Activated CD4-positive, CD25-positive, alpha-beta regulatory T cell treated with anti-CD3 and anti-CD28 coated beads, Interleukin-2, amount 50 U/mL, for 72 hours (primary cell): Measurements from ENCODE around the gene HP1BP3.

Experiments
- DNase-seq: peaks from one replicate; pipeline ENCODE4 v3.0.0; 2021

Gene HP1BP3

DNA sequence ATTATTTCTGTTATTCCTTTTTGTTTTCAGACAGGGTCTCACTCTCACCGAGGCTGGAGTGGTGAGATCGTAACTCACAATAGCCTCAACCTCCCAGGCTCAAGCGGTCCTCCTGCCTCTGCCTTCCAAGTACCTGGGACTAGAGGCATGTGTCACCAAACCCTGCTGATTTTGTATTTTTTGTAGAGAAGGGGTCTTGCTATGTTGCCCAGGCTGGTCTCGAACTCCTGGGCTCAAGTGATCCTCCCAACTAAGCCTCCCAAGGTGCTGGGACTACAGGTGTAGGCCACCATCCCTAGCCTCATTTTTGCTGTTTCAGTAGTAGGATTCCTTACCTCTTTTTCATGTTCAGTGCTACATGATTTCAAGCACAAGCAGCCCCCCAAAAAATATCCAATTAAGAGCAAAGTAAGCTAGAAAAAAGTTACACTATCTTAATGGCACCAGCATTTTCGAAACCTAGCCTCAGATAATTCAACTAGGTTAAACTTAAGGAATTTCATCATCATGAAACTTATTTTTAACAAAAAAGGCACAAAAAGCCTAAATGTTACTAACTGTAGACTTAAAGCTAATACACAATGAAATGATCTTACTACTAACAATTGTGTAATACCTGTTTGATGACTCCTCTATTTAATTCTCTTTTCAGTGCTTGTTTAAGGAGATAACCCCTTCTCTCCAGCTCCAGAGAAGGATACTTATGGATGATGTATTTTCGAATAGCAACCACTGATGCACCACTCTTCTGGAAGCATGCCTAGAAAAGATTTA is 16.6 kb downstream of the HP1BP3 start:
- no peak for DNase-seq

DNA sequence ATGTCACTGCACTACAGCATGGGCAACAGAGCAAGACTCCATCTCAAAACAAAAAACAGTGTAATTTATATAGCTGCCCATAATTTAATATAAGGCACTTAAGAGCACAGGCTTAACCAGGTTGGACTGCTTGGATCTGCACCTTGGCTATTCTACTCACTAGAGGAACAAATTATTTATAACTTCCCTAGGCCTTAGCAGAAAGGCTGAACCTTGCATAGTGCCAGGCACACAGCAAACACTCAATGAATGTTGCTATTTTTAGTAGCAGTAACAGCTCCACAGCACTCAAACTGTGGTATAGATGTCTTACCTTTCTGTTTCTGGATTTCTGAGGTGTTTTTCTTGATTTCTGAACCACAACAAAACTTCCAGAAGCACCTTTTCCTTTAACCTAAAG is 19.8 kb downstream of the HP1BP3 start:
- DNase-seq, result no peak

DNA sequence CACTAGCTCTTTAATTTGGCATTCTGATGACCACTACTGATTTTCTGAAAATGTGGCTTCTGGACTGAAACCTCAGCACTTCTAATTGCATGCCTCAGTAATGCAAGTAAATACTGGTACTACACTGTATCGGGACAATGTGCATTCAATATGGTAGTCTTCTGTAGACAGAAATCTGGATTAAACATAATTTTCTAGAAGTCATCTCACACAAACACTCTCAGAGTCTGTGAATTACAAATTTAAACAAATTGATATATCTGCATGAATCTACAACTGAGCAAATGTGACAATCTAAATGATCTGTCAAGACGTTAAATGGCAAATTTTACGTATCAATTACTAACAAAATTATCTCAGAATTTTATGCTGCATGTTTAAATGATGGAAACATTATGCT is 23.7 kb downstream of the HP1BP3 start:
- no peak for DNase-seq

DNA sequence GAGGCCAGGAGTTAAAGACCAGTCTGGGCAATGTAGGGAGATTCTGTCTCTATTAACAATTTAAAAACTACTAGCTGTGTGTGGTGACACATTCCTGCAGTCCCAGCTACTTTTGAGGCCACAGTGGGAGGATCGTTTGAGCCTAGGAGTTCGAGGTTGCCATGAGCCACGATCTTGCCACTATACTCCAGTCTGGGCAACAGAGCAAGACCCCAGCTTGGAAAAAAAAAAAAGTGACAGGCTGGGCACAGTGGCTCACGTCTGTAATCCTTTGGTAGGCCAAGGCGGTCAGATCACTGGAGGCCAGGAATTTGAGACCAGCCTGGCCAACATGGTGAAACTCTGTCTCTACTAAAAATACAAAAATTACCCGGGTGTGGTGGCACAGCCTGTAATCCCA is 26.8 kb downstream of the HP1BP3 start:
- DNase-seq, result no peak

DNA sequence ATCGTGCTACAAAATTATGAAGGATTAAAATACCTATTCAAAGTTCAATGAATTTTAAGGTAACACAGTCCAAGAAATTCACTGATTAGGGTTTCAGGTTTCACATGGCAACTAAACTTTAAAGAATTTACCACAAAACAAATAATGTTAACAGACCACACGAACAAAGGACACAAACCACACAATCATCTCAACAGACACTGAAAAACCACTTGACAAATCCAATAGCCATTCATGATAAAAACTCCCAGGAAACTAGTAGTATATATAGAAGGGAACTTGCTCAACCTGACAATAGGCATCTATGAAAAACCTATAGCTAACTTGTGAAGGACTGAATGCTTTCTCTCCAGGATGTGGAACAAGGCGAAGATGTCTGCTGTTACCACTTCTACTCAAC is 33.5 kb downstream of the HP1BP3 start:
- no peak for DNase-seq

DNA sequence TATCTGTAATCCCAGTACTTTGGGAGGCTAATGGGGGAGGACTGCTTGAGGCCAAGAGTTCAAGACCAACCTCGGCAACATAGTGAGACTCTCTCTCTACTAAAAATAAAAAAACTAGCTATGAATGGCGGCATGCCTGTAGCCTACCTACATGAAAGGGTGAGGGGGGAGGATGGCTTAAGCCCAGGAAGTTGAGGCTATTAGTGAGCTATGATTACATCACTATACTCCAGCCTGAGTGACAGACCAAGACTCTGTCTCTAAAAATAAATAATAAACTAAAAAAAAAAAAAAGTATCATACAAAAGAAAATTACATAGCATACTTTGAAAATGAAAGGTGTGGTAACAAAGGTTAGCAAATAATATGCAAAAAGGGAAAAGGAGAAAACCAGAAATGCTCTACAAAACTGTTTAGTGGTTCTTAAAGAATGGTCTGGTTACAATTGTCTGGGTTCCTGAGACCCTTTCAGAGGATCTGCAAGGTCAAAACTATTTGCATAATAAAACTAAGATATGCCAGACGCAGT is 35.6 kb downstream of the HP1BP3 start:
- DNase-seq, result no peak

DNA sequence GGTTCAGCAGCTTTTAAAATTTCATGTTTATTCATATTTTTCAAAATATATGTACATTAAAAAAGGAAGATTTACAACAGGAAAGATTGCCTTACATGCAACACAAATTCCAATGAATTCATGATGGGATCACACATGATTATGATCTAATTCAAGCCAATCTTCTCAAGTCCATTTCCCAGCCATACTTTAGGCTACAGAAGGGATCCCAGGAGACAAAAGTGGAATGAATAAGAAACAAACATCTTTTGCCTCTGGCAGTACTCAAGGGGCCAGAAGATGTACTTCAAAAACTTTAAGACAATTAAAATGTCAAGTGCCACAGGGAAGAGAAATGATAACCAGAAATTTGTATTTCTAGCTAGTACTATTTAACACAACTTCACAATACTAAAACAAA is 44.4 kb downstream of the HP1BP3 start:
- no peak for DNase-seq

DNA sequence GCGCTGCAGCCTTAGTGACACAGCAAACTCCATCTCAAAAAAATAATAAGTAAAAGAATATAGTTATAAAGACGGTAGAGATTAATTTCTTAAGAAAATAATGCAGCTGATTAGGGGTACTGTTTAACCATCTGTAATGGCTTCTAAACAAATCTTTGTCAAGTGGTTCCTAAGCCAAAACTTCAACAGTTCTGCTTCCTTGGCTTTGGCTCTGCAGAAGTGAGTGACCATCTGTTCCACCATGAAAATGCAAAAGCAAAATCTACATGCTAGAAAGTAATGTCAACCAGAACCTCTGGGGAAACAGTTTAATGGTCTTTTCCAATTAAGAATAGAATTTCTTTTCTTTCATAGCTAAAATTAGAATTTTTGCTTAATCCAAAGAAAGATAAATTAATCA is 46.3 kb downstream of the HP1BP3 start:
- DNase-seq, result no peak

DNA sequence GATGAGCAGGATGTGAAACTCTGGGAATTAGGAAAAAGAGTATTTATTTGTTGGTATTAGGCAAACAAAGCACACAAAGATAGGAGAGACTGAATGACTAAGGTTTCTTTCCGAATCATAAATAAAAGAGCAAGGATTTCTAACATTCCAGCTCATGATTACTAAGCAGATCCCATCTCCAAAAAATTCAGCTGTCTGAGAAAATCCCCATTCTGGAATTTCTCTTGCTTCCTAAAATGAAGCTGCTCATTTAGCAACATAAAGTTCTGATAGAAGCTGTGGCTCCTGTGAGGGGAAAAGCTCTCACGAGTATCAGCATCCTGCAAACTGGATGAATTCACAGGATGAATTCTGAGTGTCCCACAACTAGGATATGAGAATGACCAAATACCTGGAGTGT is 47.9 kb downstream of the HP1BP3 start:
- DNase-seq, result no peak

DNA sequence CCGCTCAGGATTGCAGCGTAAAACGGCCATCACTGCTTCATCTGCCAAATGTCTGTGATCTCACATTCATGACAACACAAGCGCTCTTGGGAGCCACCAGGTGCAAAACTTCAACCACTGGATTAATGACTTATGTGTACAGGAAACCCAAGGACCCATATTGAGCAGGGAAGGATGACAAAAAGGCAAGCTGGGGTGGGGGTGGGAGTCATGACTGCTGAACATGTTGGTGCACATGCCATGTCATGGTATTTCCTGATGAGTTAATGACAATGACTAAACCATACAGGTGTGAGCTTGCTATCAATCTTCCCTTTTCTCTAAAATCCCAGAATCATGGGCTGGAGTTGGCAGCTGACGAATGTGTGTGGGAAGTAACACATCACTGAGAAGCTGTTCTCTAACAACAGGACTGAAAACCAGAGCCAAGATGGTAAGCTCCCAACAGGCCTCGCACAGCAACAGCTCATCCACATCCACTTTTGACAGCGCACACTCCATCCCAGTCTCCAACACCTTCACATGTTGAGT is 51.5 kb downstream of the HP1BP3 start:
- DNase-seq, result no peak

DNA sequence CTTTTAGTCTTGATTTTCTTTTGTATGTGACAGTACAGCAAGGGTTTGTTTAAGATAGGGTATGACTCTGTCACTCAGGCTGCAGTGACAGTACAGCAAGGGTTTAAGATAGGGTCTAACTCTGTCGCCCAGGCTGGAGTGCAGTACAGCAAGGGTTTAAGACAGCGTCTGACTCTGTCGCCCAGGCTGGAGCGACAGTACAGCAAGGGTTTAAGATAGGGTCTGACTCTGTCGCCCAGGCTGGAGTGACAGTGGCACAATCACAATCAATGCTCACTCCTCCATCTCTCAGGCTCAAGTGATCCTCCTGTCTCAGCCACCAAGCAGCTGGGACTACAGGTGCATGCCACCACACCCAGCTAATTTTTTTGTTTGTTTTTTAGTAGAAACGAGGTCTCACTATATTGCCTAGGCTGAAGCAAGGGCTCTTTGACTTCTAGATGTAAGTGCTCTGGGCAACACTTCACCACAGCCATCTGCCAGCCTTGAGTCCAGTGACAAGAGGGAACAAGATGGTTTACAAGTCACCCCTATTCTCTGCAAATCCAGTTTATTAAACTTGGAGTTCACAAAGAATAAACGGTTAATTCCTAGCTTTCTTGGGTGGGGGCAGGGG is 53.6 kb downstream of the HP1BP3 start:
- DNase-seq, result no peak

DNA sequence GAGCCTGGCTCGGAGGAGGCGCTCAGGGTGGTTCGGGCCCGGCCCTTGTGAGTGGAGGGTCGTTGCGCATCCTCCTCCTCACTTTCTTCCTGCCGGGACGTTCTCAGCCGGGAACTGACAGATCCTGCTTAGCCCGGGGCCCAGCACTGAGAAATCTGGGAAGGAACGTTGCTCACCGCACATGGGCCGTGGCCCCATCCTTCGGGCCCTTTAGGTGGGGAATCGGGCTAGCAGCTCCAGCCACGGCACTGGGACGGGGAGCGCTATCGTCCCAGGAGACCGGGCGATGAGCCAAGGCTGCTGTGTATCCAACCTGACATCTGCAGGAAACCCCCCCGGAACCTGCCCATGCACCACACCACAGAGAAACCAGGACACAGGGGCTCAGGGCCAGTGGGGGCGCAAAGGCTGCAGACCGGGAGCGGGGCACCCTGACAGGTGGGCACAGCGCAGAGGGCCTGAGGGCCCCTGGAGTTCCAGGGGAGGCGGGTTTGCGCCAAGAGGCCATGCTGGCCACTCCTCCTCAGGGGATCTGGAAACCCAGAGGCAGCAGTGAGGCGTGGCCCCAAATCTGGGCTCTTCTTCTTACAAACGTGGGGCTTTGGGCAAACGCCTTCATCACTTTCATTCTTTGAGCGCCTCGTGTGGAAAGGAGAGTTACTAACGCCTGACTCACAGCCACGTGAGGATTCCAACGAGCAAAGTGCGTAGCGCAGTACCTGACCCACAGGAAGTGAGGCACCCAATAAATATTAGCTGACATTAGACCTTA is 54.3 kb downstream of the HP1BP3 start, which contains the start of gene SH2D5:
Gene SH2D5, minus strand, starts transcription at position 116 of the 772 bp plus-strand sequence. CDS start 4,659 bp downstream, outside the sequence.
- peak; percentile 60 for DNase-seq

DNA sequence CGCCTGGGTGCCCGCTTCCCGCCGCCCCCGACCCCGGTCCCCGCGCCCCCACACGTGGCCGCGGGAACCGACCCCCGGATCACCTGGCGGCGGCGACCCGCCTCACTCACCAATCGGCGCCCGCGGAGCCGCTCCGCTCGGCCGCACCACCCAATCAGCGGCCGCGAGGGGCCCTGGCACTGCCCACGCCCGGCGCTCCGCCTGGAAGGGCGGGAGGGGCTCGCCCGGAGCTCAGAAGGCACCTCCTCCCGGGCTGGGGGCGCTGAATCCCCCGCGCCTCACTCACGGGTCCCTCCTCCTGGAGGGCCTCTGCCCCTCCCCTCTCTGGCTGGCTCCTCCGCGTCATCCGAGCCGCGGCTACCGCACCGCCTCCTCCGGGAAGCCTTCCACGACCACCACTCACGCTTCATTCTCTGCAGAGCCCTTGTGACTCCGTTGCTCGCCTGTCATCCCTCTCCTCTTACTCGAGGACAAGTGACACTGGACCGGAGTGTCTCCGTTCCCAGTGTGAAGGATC is 55.0 kb downstream of the HP1BP3 start:
- no peak for DNase-seq

DNA sequence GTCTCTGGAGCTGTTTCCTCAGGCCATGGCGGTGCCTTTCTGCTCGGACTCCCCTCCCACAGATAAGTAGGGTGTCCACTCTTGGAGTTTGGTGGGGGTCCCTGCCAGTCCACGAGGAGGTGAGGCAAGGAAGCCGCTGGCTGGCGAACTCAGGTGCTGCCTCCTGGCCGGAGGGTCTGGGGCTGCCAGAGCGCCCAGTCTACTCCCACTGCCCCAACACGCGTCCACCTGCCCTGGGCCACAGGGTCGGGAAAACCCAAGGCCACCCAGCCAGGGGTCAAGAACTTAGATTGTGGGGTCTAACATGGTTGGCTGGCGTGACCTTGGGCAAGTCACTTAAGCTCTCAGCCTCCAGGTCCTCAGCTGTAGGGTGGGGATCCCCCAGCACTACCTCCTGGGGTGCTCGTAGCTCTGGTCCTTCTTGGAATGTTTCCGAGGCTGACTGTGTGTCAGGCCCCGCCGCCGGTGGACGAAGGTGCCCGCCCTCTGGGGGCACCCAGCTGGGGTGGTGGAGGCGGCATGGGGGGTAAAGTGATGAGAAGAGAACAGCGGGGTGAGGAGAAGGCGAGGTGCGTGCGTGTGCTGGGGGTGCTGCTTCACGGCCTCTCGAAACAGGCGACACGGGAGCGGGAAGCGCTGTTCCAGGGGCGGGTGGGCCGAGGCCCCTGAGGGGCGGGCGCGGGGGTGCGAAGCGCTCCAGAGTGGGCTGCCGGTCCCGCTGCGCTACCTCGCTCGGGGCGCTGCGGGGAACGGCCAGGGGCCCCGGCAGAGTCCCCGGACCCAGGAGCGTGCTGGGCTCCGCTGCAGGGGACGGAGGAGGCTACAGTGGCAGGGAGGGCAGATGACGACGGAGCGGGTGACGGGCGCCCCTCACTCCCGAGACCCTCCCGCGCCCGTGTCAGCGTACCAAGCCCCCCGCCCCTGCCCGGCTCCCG is 55.8 kb downstream of the HP1BP3 start:
- no peak for DNase-seq

DNA sequence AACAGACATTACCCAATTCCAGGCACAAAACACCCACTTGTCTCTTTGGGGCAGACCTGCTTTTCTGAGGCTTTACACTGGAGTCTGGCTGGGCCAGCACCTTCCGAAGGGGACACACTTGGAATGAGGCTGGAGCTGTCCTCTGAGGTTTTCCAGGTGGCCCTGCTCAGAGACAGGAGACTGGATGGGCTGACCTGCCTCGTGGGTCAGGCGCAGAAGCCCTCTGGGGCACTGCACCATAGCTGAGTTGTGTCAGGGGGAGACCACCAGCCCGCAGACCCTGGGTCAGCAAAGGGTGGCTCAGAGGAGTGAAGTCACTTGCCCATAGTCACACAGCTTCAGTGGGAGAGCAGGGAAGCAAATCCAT is 56.4 kb downstream of the HP1BP3 start:
- DNase-seq, result no peak

DNA sequence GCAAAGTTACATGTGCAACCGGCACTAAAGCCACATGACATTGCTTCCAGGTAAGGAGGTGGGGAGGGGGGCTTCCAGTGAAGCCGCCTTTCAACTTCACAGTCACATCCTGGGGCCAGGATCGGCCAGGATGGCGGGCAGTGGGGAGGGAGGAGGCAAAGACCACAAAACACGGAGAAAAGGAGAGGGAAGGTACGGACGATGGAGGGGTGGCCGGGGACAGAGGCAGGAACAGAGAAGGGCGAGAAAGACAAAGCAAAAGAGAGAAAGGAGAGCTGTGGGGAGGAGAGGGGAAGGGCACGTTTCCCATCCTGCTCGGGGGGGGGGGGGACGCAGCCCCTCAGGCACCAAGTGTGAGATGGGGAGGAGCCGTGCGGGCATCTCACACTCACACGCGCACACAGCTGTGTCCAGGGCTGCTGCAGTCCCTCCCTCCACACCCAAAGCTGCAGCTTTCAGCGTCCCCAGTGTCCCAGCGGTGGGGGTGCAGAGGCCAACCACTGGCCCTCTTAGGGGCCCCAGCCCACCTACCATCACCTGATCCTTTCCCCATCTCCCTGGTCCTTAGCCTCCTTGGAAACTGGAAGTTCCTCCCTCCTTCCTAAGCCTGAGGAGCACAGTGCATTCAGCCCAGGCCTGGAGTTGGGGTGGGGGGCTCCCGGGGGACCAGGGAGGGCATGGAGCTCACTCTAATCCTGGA is 57.0 kb downstream of the HP1BP3 start:
- DNase-seq, result no peak

DNA sequence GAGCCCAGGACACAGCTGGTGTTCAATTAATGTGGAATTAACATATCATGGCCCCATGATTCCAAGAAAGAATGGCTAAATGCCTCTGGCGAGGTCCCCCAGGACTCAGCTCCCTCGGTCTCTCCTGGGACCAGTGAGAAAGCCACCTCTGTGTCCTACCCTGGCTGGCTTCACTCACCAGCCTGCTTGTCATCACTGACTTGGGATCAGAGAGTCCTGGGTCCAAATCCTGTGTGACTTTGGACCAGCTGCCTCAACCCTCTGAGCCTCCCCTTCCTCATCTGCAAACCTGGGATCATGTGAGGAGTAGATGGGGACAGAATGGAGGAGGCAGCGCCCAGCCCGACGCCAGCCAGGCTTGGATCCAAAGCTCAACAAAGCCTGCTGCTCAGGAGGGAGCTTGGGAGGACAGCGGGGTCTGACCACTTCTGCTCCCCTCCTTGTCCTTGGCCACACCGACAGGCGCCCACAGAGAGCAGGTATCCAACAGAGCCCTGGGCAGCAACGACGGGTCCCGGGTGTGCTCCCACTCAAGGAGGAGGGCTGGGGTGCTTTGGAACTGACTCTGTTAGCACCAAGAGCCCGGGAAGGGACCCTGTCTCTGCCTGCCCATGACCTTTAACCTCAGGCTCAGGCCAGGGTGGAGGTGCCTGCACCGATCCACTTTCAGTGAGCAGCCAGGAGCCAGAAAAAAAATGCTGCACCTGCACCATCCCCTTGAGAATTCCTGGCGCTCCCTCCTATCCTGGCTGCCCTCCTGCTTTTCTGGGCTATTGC is 57.8 kb downstream of the HP1BP3 start:
- no peak for DNase-seq

DNA sequence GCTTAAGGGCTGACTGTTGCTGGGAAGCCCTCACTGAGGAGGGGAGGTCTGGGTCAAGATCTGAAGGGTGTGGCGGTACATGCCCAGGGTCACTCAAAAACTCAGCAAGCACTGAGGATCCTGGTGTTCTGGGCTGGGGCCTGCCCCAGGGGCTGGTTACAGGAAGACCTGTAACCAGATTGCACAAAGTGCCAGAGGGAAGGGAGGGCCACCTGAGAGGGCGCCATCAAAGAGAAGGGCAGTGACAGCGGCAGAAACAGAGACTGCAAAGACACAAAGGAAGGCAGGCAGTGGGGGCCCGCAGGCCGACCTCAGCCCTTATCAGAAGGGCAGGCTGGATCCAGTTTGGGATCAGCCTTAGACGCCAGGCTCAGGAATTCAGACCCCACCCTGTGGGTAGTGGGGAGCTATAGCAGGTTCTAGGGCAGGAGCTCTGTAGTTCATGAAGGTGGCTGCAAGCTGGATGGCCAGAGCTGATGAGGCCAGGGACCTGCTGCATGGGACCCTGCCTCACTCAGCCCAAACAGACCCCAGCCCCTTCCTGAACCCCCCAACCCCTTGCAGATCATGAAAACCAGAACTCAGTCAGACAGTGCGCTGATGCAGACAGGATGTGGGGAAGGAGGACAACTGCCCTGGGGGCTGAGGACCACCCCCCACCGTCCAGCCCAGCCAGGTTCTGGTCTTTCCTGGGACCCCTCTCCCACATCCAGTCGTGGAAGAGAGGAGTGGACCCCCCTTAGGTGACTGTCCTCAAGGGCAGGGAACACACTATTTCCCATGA is 58.5 kb downstream of the HP1BP3 start:
- no peak for DNase-seq

DNA sequence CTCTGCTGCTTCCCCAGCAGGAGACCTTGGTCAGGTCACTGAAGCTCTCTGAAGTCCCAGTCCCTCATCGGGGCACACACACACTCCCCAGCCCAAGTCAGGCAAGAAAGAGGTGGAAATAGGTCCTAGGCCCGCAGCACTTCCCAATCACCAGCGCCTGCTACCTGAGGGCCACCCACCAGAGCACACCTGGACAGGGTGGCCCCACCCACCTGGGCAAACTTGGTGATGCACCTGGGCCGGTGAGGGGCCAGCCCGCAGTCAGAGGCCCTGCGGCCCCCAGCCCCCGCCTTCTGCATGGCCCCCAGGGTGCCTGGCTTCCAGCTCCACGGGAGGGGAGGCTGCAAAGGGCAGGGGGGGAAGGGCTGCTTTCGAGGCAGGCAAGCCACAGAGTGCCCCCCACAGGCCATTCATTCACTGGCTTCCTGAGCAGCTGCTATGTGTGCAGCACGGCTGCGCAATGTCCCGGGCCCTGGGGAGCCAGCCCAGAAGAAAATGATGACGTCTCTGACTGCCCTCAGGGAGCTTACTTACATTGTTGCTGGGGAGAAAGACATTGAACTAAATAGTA is 59.3 kb downstream of the HP1BP3 start:
- DNase-seq, result no peak
